Measurements from ENCODE around the gene MAGEB16.

DNA sequence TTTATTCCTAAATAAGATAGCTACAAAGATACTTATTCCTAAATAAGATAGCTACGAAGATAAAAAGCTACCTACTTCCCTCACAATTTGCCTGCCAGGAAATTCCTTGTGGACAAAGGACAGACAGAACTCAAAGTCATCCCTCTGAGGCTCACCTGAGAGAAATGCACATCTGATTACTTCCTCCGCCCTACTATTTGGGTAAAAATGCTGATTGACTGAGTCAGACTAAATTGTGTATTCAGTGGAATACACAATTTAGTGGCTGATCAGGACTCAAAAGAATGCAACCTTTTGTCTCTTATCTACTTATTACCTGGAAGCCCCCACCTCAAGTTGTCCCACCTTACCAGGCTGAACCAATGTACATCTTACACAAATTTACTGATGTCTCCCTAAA is 10.3 kb upstream of the MAGEB16 start:
- TF ChIP-seq FOXA1 (IDR thresholded peaks at IDR 0.05) = no peak
- TF ChIP-seq, protein P1, sequence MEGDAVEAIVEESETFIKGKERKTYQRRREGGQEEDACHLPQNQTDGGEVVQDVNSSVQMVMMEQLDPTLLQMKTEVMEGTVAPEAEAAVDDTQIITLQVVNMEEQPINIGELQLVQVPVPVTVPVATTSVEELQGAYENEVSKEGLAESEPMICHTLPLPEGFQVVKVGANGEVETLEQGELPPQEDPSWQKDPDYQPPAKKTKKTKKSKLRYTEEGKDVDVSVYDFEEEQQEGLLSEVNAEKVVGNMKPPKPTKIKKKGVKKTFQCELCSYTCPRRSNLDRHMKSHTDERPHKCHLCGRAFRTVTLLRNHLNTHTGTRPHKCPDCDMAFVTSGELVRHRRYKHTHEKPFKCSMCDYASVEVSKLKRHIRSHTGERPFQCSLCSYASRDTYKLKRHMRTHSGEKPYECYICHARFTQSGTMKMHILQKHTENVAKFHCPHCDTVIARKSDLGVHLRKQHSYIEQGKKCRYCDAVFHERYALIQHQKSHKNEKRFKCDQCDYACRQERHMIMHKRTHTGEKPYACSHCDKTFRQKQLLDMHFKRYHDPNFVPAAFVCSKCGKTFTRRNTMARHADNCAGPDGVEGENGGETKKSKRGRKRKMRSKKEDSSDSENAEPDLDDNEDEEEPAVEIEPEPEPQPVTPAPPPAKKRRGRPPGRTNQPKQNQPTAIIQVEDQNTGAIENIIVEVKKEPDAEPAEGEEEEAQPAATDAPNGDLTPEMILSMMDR (IDR thresholded peaks at IDR 0.05; ENCODE audit: low read depth, low read length, missing input control) = no peak
- no peak for TF ChIP-seq NR2F2 (IDR thresholded peaks at IDR 0.05)
- TF ChIP-seq YY1 (IDR thresholded peaks at IDR 0.05) = no peak
- TF ChIP-seq, protein P2, sequence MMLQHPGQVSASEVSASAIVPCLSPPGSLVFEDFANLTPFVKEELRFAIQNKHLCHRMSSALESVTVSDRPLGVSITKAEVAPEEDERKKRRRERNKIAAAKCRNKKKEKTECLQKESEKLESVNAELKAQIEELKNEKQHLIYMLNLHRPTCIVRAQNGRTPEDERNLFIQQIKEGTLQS (IDR thresholded peaks at IDR 0.05) = no peak
- TF ChIP-seq, protein P3, sequence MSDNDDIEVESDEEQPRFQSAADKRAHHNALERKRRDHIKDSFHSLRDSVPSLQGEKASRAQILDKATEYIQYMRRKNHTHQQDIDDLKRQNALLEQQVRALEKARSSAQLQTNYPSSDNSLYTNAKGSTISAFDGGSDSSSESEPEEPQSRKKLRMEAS (IDR thresholded peaks at IDR 0.05) = no peak
- TF ChIP-seq, protein P4, sequence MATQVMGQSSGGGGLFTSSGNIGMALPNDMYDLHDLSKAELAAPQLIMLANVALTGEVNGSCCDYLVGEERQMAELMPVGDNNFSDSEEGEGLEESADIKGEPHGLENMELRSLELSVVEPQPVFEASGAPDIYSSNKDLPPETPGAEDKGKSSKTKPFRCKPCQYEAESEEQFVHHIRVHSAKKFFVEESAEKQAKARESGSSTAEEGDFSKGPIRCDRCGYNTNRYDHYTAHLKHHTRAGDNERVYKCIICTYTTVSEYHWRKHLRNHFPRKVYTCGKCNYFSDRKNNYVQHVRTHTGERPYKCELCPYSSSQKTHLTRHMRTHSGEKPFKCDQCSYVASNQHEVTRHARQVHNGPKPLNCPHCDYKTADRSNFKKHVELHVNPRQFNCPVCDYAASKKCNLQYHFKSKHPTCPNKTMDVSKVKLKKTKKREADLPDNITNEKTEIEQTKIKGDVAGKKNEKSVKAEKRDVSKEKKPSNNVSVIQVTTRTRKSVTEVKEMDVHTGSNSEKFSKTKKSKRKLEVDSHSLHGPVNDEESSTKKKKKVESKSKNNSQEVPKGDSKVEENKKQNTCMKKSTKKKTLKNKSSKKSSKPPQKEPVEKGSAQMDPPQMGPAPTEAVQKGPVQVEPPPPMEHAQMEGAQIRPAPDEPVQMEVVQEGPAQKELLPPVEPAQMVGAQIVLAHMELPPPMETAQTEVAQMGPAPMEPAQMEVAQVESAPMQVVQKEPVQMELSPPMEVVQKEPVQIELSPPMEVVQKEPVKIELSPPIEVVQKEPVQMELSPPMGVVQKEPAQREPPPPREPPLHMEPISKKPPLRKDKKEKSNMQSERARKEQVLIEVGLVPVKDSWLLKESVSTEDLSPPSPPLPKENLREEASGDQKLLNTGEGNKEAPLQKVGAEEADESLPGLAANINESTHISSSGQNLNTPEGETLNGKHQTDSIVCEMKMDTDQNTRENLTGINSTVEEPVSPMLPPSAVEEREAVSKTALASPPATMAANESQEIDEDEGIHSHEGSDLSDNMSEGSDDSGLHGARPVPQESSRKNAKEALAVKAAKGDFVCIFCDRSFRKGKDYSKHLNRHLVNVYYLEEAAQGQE (IDR thresholded peaks at IDR 0.05) = no peak
- no peak for TF ChIP-seq TAF1 (conservative IDR thresholded peaks at IDR 0.05)

Measured in liver (tissue), 3 donors.